CD4-positive, alpha-beta T cell treated with Interleukin-15 for 4 hours (primary cell): Measurements from ENCODE around the gene ARL17B.
"Not testable (repeated sequence)": the region's sequence is repeated elsewhere in the genome, so short reads cannot be mapped to it uniquely, and the experiment has no call there.

Experiments used
- DNase-seq: peaks from one replicate; pipeline ENCODE4 v3.0.0-alpha.2; 2020; ENCODE audit warnings: low spot score

ARL17B gene

GRCh38 chr17:46249153-46249552 lies 112.4 kb downstream of the ARL17B start:
- not testable (repeated sequence) for DNase-seq

- DNase-seq = not testable (repeated sequence)
Observed at GRCh38 chr17:46244949-46245768, 116.4 kb downstream of the ARL17B start.

GRCh38 chr17:46244339-46244913 lies 117.1 kb downstream of the ARL17B start:
- not testable (repeated sequence) for DNase-seq

- not testable (repeated sequence) for DNase-seq
Observed at GRCh38 chr17:46243928-46244327, 117.6 kb downstream of the ARL17B start.

GRCh38 chr17:46243505-46243904 lies 118.1 kb downstream of the ARL17B start:
- DNase-seq = not testable (repeated sequence)

- DNase-seq = not testable (repeated sequence)
Observed at GRCh38 chr17:46231359-46231758, 130.2 kb downstream of the ARL17B start.

GRCh38 chr17:46225274-46225794 lies 136.2 kb downstream of the ARL17B start:
- DNase-seq = peak; percentile 99

- DNase-seq = not testable (repeated sequence)
Observed at GRCh38 chr17:46224864-46225263, 136.7 kb downstream of the ARL17B start.
